ENCODE results near the gene APCDD1.
"Not testable (repeated sequence)": the region's sequence is repeated elsewhere in the genome, so short reads cannot be mapped to it uniquely, and the experiment has no call there.

APCDD1 gene

DNA sequence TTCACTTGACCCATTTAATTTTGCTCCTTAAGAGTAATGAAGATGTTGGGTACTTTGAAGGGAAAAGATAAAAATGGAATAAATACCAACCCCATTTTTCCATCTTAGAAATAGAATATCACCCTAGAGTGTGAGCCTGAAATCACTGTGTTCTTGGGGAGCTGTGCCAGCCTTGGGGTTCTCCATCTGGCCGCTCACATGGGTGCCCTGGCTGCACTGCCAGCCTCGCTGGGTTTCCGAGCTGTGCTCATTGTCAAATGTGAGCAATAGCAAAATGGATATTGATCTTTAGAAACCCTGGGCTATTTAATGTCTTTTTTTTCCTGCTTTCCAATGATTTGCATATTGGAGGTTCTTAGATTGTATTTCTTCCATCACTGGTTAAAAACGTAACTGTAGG lies 9.3 kb downstream of the APCDD1 start:
- DNase-seq = no peak

DNA sequence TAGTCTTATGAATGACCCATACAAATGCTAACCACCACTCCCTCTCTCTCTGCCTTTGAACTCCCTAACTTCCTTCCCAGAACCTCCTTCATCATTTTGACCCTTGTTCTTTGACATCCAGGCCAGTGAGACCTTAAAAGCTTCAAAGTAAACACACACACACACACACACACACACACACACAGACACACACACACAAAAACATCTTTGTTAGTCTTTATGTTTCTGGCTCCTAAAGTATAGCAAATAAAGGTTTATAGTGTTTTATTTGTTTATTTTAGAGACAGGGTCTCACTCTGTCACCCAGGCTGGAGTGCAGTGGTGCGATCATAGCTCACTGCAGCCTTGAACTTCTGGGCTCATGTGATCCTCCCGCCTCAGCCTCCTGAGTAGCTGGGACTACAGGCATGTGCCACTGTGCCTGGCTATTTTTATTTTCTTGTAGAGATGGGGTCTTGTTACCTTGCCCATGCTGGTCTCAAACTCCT lies 9.8 kb downstream of the APCDD1 start:
- DNase-seq = not testable (repeated sequence)

DNA sequence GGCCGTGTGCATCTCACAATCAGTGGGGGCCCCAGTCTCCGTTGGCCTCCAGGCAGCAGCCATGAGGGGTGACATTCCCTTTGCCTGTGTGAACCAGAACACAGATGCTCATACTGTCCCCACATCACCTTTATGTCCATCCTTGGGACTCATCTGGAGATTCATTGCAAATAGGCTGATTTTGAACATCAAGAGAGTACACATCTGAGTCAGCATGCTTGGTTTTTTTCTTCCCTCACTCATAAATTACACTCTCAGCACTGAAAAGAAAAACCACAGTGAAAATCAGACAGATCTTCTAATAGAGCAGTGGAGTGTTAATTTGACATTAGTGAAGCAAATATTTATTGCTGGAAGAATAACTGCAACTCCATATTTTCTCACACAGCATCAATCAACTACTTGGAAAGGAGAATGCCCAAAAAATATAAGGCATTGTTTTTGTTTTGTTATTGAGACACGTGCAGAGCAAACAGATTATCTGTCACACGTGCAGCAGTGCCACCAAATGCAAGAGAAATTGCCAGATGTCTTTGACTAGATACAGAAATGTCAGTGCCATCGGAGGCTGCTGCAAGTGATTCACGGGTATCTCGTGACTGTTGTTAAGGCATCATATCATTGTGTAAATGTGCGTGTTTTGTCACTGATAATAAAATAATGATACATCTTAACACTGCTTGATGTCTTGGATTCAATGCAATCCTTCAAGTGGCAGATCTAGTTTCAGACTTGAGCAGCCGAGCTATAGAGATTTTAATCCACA lies 10.9 kb downstream of the APCDD1 start:
- no peak for DNase-seq

DNA sequence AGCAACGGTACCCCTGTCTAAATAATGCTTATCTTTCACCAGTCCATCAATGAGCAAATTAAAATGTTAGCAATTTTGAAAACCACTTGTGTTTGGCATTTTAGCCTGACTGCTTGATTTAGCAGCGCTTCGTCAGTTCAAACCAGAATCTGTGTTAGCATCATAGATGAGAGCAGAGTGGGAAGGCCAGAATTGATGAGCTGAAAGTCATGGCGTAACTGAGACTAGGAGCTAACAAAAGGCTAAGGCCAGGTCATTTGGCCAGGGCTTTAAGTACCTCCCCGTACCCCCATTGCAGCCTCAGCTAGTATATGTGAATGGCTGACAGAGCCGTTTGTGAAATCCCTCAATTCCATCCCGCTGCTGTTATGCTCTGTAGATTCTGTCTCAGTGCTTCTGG lies 16.0 kb downstream of the APCDD1 start:
- DNase-seq = no peak

DNA sequence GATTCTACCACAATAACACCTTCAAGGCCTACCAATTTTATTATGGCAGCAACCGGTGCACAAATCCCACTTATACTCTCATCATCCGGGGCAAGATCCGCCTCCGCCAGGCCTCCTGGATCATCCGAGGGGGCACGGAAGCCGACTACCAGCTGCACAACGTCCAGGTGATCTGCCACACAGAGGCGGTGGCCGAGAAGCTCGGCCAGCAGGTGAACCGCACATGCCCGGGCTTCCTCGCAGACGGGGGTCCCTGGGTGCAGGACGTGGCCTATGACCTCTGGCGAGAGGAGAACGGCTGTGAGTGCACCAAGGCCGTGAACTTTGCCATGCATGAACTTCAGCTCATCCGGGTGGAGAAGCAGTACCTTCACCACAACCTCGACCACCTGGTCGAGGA lies 17.1 kb downstream of the APCDD1 start:
- DNase-seq = no peak

DNA sequence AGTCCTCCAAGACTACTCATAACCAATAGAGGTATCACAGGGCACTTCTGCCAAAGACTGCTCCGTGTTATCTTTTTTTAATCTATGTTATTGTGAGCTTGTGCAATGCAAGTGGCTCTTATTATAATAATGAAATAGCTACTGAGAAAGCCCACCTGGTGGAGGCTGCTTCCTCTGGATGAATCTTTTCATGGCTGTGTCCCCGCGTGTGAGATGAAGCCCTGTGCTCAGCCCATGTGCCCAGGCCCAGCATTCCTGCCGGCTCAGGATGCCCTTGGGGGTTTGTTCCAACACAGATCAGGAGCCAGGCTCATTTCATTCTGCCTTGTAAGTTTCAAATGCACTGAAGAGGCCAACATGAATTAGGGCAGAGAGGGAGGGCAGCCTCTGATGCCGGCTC lies 18.7 kb downstream of the APCDD1 start:
- DNase-seq = no peak

DNA sequence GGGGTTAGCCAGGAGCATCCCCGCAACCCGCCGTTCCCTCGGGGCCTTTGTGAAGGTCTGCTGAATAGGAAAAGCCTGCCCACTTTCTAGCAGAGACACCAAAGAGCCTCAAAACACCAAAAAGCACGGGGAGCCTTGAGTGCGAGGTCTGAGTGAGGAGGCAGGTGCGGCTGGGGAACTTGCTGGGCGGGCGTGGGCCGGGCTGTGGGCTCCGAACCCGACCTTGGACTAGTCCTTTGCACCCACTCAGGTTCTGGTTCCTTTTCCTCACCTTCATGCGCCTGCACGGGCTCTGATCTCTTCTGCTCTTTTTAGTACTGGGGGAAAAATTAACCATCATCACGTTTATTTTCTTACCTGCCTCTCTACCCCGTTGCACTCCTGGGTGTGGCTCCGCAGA lies 19.9 kb downstream of the APCDD1 start:
- DNase-seq = no peak

DNA sequence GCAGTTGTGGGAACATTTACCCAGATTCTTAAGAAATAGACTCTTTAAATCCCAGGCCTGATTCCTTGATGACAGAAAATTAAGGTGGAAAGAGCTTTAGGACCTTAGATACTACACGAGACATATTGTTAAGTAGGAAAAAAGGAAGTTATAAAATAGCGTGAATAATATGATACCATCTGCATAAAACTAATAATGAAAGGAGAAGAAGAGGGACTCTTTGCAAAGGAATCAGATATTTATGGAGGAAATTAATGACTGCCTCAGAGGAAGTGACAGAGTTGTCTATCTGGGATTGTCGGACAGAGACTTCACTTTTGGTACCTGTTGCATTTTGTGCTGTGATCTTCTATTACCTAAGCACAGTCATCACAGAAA lies 20.8 kb downstream of the APCDD1 start:
- DNase-seq = no peak

DNA sequence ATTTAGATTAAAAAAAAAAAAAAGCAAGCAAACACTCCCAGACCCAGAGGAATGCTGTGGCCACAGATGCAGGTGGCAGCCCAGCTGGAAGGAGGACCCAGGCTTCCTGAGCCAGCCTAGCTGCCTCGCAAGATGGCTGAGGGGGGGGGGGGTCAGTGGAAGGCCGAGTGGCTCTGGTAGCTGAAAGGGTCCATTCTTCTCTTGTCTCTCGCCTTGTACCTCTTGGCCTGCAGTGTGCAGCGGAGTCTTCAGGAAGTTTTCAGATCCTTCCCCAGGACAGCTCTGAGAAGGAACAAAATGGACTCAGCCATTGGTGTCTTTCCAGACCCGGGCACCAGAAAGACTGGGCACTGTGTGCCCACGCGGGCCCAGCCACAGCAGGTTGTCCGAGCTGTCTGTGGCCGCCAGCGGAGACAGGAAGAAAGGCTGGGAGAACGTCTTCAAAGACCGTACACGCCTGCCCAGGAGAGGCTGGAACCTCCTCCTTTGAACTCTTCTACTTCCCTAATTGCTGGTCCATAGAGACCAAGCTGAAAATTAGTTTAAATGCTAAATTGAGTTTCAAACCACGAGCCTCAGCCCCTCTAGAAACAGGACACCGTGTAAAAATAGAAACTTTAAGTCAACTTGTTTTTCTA lies 21.3 kb downstream of the APCDD1 start:
- DNase-seq = no peak

DNA sequence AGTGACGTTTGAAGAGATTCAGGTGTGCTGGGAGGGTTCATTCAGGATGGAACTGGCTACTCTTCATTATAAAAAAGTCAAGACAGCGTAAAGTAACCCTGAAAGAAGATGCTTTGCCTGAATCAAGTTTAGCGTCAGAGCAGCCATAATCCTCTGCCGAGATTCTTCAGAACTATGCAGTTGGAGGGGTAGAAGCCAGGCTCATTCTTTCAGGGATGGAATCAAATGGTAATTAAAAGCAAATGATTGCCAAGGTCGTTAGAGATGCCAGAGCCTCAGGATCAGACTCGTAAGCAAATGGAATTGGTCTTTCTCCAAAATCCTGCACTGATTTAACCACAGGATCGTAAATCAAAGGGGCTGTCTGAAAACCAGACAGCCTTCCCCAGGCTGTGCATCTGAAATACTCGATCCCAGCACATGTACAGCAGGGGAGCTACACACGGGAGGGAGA lies 21.9 kb downstream of the APCDD1 start:
- no peak for DNase-seq

DNA sequence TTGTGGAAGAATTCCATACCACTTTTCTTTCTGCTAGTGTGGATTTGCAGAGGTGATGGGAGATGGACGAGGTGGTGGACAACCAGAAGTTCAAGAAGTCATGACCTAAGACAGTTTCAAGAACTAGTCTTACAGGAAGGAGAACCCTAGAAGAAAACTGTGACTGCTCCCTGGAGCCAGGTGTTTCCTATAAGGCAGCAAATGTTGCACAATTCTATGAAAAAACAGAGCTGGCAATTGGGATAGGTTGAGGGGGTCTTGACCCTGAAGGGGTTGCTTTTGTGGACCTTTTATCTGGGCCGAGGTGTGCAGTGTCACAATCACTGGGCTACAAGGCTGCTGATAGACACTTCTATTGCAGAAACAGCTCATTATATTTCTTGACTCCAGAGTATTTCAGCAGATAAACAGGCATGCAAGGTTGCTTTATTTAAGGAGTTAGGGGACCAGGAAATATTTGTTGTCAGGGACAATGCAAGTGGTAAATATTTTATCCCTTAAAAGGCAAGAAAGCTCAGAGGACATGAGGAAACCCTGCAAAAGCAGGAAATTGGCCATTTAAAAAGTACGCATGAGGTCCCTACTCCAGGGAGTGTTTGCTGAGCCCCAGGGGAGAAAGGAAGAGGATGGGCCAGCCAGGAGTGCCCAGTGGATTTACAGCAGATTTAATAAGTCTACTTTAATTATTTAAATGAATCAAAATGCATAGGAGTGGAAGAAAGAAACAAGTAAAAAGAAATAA lies 22.9 kb downstream of the APCDD1 start:
- no peak for DNase-seq

DNA sequence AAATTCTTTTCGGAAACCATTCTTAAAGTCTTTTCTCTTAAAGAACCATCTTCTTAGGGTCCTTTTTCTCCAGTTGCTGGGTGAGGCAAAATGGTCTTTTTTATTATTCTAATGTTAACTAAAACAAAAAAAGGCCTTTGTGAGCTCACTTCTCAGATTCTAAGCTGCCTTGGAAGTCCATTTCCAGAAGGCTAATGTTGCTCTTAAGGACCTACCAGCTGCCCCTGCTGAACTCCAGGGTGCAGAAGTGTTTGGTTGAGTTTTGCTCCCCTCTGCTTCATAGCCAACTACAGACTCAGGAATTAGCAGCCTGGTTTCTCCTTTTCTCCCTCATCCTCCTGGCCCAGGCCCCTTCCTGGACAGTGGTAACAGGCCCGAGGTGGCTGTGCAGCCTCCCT lies 23.4 kb downstream of the APCDD1 start:
- no peak for DNase-seq

DNA sequence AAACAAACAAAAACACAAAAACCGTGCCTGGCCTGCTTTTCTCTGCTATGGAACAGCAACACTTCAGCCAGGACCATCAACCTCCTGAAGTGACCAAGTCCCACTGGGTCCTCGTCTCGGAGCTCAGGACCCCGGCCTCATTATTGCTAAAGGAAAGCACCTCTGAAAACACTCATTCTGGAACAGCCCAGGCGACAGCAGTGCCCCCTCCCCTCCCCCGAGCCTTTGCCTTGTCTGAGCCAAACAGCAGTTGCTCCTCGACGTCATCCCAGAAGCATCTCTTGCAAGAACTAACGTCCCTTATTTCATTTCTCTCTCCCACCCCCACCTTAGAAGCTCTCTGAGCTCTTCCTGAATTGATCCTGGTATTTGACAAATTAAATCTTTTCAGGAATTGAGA lies 27.4 kb downstream of the APCDD1 start:
- no peak for DNase-seq

DNA sequence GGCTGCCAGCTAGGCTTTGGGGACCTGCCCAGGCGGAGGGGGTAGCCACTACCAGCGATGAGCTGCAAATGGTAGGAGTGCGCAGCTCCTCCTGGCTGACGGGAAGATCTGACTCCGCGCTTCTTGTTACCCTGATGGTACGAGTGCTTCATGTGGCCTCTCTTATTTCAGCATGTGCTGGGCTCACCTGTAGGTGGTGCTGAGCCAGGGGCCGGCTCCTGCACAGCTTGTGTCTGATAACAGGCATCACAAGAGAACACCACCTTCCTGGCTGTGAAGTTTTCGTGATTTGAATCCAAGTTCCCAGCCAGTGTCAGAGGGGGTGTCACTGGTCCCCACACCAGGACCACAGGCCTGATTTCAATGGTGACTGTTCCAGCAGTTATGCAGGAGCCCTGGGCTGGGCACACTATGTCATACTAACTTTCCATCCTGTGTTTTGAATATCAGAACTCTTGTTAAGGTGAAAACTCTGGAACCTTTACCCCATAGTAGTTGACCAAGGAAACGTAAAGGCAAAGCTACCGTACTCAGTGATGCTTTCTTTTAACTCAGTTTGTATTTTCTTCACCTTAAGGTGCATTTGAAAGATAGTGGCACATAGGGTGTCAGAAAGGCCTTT lies 28.0 kb downstream of the APCDD1 start:
- no peak for DNase-seq

DNA sequence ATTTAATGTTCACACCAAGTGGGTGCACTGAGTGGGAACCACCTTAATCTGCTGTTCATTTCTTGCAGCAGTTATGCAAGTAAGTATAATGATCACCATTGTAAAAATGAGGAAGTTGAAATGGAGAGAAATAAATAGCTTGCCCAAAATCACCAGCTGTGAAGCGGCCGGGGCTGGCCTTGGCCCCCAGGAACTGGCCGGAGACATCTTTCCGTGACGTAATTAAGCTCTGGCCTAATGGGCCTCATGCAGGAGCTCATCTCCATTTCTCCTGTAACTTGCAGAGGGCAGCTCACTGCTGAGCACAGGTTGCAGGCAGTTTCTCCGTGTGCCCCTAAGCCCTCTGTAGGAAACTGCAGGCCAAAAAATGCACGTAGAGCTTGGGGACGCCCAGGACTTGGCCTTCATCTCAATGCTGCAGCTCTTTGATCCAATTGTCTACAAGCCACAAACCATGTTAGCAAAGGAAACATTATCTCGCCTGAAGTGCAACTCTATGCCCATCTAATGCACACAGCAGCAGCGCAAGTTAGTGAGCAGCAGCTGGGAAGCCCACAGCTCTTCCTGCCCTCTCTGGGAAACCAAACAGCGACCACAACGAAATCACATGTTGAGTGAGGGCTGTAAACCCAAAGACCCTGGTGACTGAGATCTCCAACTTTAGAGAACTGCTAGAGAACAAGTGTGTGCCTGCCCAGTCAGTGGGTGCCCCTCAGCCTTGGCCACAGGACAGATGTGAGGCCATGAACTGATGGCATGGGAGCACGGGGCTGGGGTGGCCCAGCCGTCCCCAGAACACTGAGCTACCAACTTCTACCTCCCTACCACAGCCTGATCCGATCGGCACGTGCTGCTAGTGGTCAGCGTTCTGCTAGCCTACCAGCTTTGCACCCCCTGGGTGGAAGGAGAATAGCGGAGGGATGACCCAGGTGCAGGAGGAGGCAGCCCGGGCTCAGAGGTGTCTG lies 28.8 kb downstream of the APCDD1 start:
- DNase-seq = no peak

DNA sequence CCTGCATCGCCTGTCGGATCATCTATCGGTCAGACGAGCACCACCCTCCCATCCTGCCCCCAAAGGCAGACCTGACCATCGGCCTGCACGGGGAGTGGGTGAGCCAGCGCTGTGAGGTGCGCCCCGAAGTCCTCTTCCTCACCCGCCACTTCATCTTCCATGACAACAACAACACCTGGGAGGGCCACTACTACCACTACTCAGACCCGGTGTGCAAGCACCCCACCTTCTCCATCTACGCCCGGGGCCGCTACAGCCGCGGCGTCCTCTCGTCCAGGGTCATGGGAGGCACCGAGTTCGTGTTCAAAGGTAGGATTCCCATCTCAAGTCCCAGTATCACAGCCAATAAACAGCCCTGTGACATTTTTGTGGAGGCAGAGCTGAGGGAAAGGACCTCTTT lies 31.0 kb downstream of the APCDD1 start:
- DNase-seq = no peak

DNA sequence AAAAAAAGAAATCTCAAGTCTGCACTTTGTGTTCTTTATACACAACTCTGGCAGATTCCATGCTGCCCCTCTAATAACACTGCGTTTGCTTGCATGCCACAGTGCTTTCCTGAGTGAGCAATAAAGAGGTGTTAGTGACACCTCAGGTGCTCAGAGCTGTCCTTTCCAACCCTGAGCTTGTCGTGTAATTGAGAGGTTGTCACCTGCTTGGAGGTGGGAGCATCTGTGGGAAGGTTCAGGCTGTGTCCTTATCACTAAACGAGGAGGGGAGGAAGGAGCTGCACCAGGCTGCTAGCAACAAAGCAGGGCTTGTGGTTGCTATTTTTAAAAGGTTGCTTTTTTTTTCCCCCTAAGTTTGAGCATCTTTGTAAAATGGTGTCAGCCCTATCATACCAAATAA lies 31.9 kb downstream of the APCDD1 start:
- no peak for DNase-seq

DNA sequence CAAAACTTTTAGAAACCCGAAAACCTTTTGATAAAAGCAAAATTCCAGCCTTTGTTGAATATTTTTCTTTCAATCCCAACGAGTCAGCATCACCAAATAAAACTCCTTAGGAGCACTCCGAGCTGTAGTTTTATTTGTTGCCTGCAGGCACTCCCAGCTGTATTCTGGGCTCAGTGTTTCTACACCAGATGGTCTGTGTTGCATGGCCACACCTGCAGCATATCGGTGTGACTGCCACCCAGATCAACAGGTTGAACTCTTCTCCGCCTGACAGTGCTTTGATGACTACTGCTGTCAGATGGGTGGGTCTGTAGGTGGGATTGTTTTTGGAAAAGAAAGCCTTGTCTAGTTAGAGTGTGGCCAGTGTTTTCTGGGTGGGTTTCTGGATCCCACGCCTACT lies 32.7 kb downstream of the APCDD1 start:
- no peak for DNase-seq

DNA sequence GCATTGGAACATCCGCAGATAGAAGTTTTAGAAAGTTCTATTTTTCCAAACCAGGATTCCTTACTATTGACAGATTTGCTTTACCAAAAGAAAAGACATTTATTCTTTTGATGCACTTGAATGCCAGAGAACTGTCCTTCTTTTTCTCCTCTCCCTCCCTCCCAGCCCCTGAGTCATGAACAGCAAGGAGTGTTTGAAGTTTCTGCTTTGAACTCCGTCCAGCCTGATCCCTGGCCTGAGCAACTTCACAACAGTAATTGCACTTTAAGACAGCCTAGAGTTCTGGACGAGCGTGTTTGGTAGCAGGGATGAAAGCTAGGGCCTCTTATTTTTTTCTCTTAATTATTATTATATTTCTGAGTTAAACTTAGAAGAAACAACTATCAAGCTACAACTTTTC lies 33.6 kb downstream of the APCDD1 start:
- no peak for DNase-seq

DNA sequence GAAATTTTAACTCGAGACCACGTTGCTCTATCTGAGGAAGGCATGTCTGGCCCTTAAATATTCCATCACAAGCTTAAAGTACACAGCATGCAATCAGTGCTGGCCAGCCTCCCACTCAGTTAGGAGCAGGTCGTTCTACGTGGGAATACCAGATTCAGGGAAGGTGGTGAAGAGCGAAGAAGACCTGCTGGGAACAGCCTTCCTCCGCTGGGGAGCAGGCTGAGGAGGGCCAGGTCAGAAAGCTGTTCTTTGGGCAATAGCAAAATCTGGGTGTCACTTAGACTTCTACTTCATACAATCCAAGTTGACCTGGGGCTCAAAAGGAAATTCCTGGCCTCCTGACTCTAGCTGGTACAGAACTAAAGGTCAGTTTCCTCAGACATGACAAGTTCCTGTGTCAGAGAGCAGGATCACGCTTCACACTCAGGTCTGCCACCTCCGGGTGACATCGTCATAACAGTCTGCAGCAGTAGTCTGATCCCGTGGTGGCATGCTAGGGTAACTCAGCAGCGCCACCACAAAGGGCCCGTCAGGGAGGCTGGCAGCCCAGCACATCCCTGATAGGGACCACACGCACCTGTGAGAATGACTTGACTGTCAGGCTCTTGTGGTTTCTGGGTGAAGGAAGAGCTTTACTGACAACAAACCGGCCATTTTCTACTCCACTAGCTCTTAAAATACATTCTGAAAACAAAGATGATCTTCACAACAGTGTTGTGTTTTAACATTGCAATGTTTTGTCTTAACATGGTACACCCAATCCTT lies 36.1 kb downstream of the APCDD1 start:
- no peak for DNase-seq

DNA sequence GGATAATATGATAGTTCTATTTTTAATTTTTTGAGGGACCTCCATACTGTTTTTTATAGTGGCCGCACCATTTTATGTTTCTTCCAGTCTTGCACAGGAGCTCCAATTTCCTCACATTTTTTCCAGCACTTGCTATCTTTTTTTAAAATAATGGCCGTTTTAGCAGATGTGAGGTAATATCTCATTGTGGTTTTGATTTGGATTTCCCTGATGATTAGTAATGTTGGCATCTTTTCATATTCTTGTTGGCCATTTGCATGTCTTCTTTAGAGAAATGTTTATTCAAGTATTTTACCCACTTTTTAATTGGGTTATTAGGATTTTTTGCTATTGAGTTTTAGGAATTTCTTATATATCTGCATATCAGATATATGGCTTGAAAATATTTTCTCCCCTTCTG lies 41.5 kb downstream of the APCDD1 start:
- no peak for DNase-seq
